GM23248 (cell line): ENCODE data around the gene MFNG. TPM values are rescaled to one million over a fixed set of nuclear protein-coding genes. Genes with fewer than 3 reads are reported as not detected.

ENCODE experiments used
- DNase-seq: peaks from one replicate; pipeline ENCODE4 v3.0.0-alpha.2; 2015
- H2AFZ ChIP-seq: fragments of 200-600 bp; sonication (generic); 2 replicates; pipeline ENCODE4 v1.6.1; 2016; ENCODE audit warnings: antibody characterized with exemption
- H3F3A ChIP-seq: fragments of 200-600 bp; sonication (generic); 2 replicates; pipeline ENCODE4 v1.6.1; 2016; ENCODE audit warnings: mild to moderate bottlenecking, antibody characterized with exemption, mixed run types; ENCODE audit not compliant: insufficient read depth
- H3K27ac ChIP-seq: fragments of 200-600 bp; sonication (generic); 2 replicates; pipeline ENCODE4 v1.5.1; 2016; ENCODE audit warnings: mild to moderate bottlenecking
- H3K27me3 ChIP-seq: fragments of 200-600 bp; sonication (generic); replicated peaks from 2 replicates; pipeline ENCODE4 v1.6.1; 2016; ENCODE audit warnings: mild to moderate bottlenecking; ENCODE audit not compliant: insufficient read depth
- H3K36me3 ChIP-seq: fragments of 200-600 bp; sonication (generic); 2 replicates; pipeline ENCODE4 v1.6.1; 2016; ENCODE audit warnings: low read depth, mild to moderate bottlenecking
- H3K4me1 ChIP-seq: fragments of 200-600 bp; sonication (generic); 2 replicates; pipeline ENCODE4 v1.6.1; 2016; ENCODE audit warnings: mild to moderate bottlenecking; ENCODE audit not compliant: insufficient read depth
- H3K4me2 ChIP-seq: fragments of 200-600 bp; sonication (generic); one replicate; pipeline ENCODE4 v1.6.1; 2016; ENCODE audit warnings: mild to moderate bottlenecking; ENCODE audit not compliant: unreplicated experiment
- H3K4me3 ChIP-seq: fragments of 200-600 bp; sonication (generic); 2 replicates; pipeline ENCODE4 v1.5.1; 2016; ENCODE audit warnings: mild to moderate bottlenecking
- H3K79me2 ChIP-seq: fragments of 200-600 bp; sonication (generic); 2 replicates; pipeline ENCODE4 v1.6.1; 2016; ENCODE audit warnings: mild to moderate bottlenecking; ENCODE audit not compliant: insufficient read depth
- H3K9ac ChIP-seq: fragments of 200-600 bp; sonication (generic); 2 replicates; pipeline ENCODE4 v1.6.1; 2016; ENCODE audit warnings: mild to moderate bottlenecking
- H3K9me2 ChIP-seq: fragments of 200-600 bp; sonication (generic); 2 replicates; pipeline ENCODE4 v1.6.1; 2016; ENCODE audit warnings: mixed run types, mild to moderate bottlenecking, moderate library complexity; ENCODE audit not compliant: insufficient read depth
- H3K9me3 ChIP-seq: fragments of 200-600 bp; sonication (generic); one replicate; pipeline ENCODE4 v1.6.1; 2017; ENCODE audit warnings: low read depth
- H4K20me1 ChIP-seq: fragments of 200-600 bp; sonication (generic); 2 replicates; pipeline ENCODE4 v1.6.0; 2016; ENCODE audit not compliant: insufficient read depth
- EZH2 ChIP-seq: fragments of 200-600 bp; sonication (generic); IDR thresholded peaks from 2 replicates; pipeline ENCODE4 v1.6.1; 2018; ENCODE audit warnings: antibody characterized with exemption, mild to moderate bottlenecking; ENCODE audit not compliant: insufficient read depth, poor library complexity, severe bottlenecking
- EZH2phosphoT487 ChIP-seq: fragments of 200-600 bp; sonication (generic); IDR thresholded peaks from 2 replicates; pipeline ENCODE4 v1.6.1; 2018; ENCODE audit warnings: antibody characterized with exemption, moderate library complexity, mild to moderate bottlenecking, low read depth; ENCODE audit not compliant: insufficient read depth
- WGBS, 2 experiments: methylation state at CpG; one replicate each; pipeline ENCODE4 v1.1.6; 2015 to 2017; ENCODE audit warnings: low lambda C conversion rate in 2 of 2, low coverage in 1 of 2; ENCODE audit errors: missing lambda C conversion rate in 2 of 2; 5-methylcytosine and 5-hydroxymethylcytosine counted together
- in situ Hi-C: fragments of 300-500 bp; cut with MboI; formaldehyde crosslinking; loops from 2 replicates; pipeline ENCODE4 v1.15.0; 2020
- polyA plus RNA-seq: library from polyadenylated mRNA; unstranded; fragments of >200 nt; fragmentation: Nextera tagmentation; extraction: Ambion mirVana; gene quantifications from 2 replicates; pipeline ENCODE4 v1.2.1, GENCODE V29; 2016
- total RNA-seq: library from RNA; depleted of rRNA; stranded (reverse); fragments of >200 nt; shearing (Covaris generic); gene quantifications from 2 replicates; pipeline ENCODE4 v1.2.3, GENCODE V29; 2014

MFNG gene
- total and polyA plus RNA-seq, 2 experiments from 2014 or later = not detected

DNA sequence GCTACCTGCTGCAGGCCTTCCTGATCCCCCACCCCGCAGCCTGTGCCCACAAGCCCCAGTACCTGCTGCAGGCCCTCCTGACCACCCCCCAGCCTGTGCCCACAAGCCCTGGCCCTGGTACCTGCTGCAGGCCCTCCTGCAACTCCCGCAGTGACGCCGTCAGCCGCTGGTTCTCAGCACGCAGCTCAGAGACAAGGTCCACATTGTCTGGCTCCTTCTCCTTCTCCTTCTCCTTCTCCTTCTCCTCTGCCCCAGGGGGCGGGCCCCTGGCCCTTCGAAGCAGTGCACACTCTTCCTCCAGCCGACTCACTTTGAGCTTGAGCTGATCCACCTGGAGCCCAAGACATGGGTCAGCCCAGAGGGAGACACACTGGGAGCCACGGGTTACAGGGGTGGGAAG, 23.9 kb upstream of the MFNG start:
- Histone ChIP-seq H3K4me3 (no peak overlapping the region), H3K9ac (no peak overlapping the region), H3K36me3 (no peaks in the 10 kb centered on the region), H3K4me1 (peaks cover 11% of the 10 kb centered on the region), H3K27me3 (no peaks in the 10 kb centered on the region; the same call in 1 of the 2 replicates), H3K79me2 (no peaks in the 10 kb centered on the region), H4K20me1 (no peaks in the 10 kb centered on the region), H3F3A (peaks cover 12% of the 10 kb centered on the region; the same call in 1 of the 2 replicates), H3K9me3 (no peaks in the 10 kb centered on the region), H2AFZ (no peak overlapping the region), H3K9me2 (no peaks in the 10 kb centered on the region), H3K27ac (no peak overlapping the region), H3K4me2 (no peak overlapping the region)
- no peak for TF ChIP-seq EZH2
- no peak for TF ChIP-seq EZH2phosphoT487
- 85 to 88% methylated on average over 7 to 10 of the region's 10 CpGs for WGBS, 2 experiments
- no peak for DNase-seq
- in situ Hi-C loops = no loop called here

DNA sequence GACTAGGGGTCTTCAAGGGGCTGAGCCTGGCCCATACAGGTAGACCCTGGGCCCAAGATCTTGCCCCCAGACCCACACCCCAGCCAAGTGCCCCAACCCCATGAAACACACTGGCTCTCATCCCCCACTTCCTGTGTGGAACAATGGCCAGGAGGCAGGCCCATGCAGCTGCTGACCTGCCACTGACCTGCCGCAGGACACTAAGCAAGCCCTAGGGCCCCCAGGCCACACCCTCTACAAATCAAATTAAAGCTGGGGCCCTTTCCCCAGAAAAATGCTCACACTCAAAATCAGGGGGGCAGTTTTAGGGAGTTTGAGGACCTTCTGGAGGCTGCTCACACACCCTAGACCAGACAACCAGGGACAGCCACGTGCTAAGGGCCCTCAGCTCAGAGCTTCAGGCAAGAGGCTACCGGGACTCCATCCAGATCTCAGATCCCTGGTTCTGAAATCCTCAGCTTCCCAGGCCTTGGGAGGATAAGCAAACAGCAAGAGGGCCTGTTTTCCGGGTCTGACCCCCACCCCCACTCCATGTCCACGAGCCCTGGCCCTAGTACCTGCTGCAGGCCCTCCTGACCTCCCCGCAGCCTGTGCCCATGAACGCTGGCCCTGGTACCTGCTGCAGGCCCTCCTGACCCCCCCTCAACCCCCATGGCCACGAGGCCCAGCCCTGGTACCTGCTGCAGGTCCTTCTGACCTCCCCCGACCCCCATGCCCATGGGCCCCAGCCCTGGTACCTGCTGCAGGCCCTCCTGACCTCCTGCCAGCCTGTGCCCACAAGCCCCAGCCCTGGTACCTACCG, 23.1 kb upstream of the MFNG start:
- Histone ChIP-seq H3K27ac (no peak overlapping the region), H3K4me2 (no peak overlapping the region)

GRCh38 chr22:37508431-37508992, 22.3 kb upstream of the MFNG start:
- H4K20me1 ChIP-seq = no peaks in the 10 kb centered on the region
- H3K9me3 ChIP-seq = no peaks in the 10 kb centered on the region
- TF ChIP-seq EZH2phosphoT487 (no peak), EZH2 (no peak)
- H3K9ac ChIP-seq = no peak overlapping the region
- no peaks in the 10 kb centered on the region for H3K79me2 ChIP-seq
- no peak overlapping the region for H3K27ac ChIP-seq
- H3K27me3 ChIP-seq = no peaks in the 10 kb centered on the region; the same call in 1 of the 2 replicates
- WGBS, 2 experiments = 76 to 78% methylated on average over 18 to 22 of the region's 22 CpGs
- no peak for DNase-seq
- H3K4me1 ChIP-seq = peaks cover 11% of the 10 kb centered on the region
- H3K36me3 ChIP-seq = no peaks in the 10 kb centered on the region
- no peak overlapping the region for H3K4me2 ChIP-seq
- peaks cover 12% of the 10 kb centered on the region; the same call in 1 of the 2 replicates for H3F3A ChIP-seq
- in situ Hi-C loops = no loop called here
- H2AFZ ChIP-seq = no peak overlapping the region
- no peak overlapping the region for H3K4me3 ChIP-seq
- H3K9me2 ChIP-seq = no peaks in the 10 kb centered on the region

More for the DNA sequence above, 23.1 kb upstream of the MFNG start:
- DNase-seq = no peak
- Histone ChIP-seq H3K9me2 (no peaks in the 10 kb centered on the region), H3K4me3 (no peak overlapping the region), H3F3A (peaks cover 12% of the 10 kb centered on the region; the same call in 1 of the 2 replicates), H3K36me3 (no peaks in the 10 kb centered on the region), H2AFZ (no peak overlapping the region), H3K27me3 (no peaks in the 10 kb centered on the region; the same call in 1 of the 2 replicates), H4K20me1 (no peaks in the 10 kb centered on the region), H3K79me2 (no peaks in the 10 kb centered on the region), H3K4me1 (peaks cover 11% of the 10 kb centered on the region), H3K9me3 (no peaks in the 10 kb centered on the region), H3K9ac (no peak overlapping the region)
- TF ChIP-seq EZH2 (no peak), EZH2phosphoT487 (no peak)
- WGBS, 2 experiments = 94 to 95% methylated on average over 5 to 8 of the region's 10 CpGs
- in situ Hi-C loops = no loop called here

DNA sequence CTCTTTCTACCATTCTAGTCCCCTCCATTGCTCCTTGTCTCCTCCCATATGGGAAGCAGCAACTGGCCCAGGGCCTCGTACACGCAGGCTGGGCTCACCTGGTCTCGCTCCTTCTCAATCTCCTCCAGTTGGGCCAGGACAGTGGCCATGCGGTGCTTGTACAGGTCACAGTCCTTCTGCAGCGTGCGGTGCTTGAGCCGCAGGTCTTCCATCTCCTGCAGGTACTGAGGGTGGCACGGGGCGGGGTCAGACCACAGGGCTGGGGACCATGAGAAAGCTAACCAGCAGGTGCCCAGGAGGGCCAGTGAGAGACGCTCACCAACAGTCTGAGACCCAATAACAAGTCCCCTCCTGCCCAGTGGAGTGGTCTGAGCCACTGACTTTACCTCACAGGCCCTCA, 21.5 kb upstream of the MFNG start:
- WGBS, 2 experiments = 94 to 98% methylated on average over 10 of the region's 10 CpGs
- Histone ChIP-seq H3K4me2 (no peak overlapping the region), H3K9me3 (no peaks in the 10 kb centered on the region), H3K27me3 (no peaks in the 10 kb centered on the region; the same call in 1 of the 2 replicates), H3K4me1 (peaks cover 8% of the 10 kb centered on the region), H2AFZ (no peak overlapping the region), H3K9ac (no peak overlapping the region), H3K9me2 (no peaks in the 10 kb centered on the region), H3K79me2 (no peaks in the 10 kb centered on the region), H3K27ac (no peak overlapping the region), H3K36me3 (no peaks in the 10 kb centered on the region), H4K20me1 (no peaks in the 10 kb centered on the region), H3K4me3 (no peak overlapping the region), H3F3A (peaks cover 10% of the 10 kb centered on the region; the same call in 1 of the 2 replicates)
- TF ChIP-seq EZH2 (no peak), EZH2phosphoT487 (no peak)
- in situ Hi-C loops = no loop called here
- DNase-seq = no peak
